ENCODE results near the gene SNN.

SNN gene

GRCh38 chr16:11668623-11669379 lies 546 bp downstream of the SNN start:
- DNase-seq: no peak

GRCh38 chr16:11669380-11670146 lies 1.3 kb downstream of the SNN start:
- DNase-seq: no peak

GRCh38 chr16:11670171-11671131 lies 2.2 kb downstream of the SNN start:
- no peak for DNase-seq

GRCh38 chr16:11671271-11671670 lies 3.0 kb downstream of the SNN start:
- no peak for DNase-seq

- no peak for DNase-seq
Measured at GRCh38 chr16:11671676-11672075, 3.4 kb downstream of the SNN start.

GRCh38 chr16:11672206-11673090 lies 4.2 kb downstream of the SNN start:
- no peak for DNase-seq

GRCh38 chr16:11673091-11674000 lies 5.1 kb downstream of the SNN start:
- DNase-seq: no peak

- no peak for DNase-seq
Measured at GRCh38 chr16:11674001-11674817, 6.0 kb downstream of the SNN start.

- DNase-seq: no peak
Measured at GRCh38 chr16:11674818-11675560, 6.7 kb downstream of the SNN start.

GRCh38 chr16:11675561-11676511 lies 7.6 kb downstream of the SNN start:
- DNase-seq: no peak

GRCh38 chr16:11676799-11677198 lies 8.5 kb downstream of the SNN start:
- no peak for DNase-seq

GRCh38 chr16:11677451-11677951 lies 9.2 kb downstream of the SNN start:
- DNase-seq: no peak

GRCh38 chr16:11677959-11678881 lies 10.0 kb downstream of the SNN start:
- no peak for DNase-seq

GRCh38 chr16:11679250-11679649 lies 11.0 kb downstream of the SNN start:
- DNase-seq: no peak

GRCh38 chr16:11679941-11680911 lies 12.0 kb downstream of the SNN start:
- no peak for DNase-seq

- DNase-seq: no peak
Measured at GRCh38 chr16:11681556-11681955, 13.3 kb downstream of the SNN start.

Measured in NCI-H187 treated with DMSO at 0.1 percent for 48 hours (cell line).